ENCODE results near the gene FSD1L.

The FSD1L gene

DNA sequence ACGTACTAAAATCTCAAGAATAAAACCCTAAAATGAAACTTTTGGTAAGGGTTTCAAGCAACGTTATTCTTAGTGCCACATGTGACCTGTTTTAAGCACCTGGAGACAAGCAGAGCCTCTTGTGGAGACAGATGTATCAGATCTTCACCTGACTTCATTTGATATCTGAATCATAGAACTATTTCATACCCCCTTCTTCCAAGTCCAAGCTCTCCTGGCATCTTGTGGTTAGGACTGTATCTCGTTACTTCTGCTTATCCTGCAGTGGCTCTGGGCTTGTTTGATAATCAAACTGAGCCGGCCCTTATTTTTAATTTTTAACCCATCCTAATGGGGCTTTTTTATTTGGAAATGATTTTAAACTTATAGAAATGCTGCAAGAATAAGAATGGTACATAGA, 11.1 kb upstream of the FSD1L start:
- DNase-seq = no peak

DNA sequence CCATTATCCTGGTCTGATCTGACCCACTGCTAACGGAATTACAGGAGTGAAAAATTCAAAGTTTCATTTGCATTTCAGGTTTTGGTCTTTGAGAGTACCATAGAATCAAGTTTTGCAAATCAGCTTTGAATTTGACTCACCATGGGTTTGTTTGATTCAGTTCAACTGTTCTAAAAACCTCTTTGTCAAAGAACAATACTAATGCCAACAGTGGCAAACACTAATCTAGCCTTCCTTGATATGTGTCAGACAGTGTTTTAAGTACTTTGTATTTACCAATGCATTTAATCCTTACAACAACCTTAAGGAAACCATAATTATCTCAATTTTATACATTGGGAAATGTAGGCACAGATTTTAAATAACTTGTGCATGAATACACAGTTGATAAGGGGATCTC, 10.1 kb upstream of the FSD1L start:
- DNase-seq = no peak

DNA sequence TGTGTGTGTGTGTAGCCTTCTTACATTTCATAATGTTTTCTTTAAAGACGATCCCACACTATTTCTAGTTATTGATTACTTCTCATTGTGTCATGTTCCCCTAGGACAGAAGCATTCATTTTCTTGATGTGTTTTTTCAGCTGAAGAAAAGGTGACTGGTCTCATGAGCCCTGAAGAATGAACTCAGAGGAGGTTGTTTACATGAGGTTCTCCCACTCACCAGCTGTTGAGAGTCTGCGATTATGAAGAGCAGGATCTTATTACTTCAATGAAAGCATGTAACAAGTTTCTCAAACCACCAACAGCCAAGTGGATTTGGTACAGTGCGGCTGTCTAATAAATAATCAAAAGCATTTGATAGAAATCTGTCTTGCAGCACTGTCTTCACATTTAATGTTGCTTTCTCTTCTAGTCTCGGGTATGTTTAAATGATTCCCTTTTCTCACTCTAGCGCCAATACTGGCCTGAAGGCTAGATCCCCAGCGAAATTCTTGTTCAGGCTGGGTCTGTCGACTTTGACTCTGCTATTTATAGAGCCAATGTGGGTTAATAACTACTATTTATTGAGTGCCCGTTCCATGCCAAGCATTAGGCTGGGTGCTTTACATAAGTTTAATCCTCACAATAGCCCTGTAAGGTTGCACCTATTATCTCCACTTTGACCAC, 9.6 kb upstream of the FSD1L start:
- no peak for DNase-seq

DNA sequence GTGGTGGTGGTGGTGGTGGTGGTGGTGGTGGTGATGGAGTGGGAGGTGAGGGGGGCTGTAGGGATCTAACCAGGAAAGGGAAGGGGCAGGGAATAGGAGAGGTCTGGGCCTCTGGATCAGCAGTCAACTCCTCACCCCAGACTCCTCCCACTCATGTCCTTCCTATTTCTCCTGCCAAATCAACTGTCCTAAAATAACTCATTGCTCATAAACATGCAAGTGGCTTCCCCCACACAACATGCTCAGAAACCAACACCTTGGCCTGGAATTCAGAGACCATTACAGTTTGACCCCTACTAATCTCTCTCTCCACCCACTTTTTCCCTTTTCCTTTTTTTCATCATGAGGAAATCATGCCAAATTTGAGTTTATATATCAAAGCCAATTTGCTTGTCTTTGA, 8.4 kb upstream of the FSD1L start:
- DNase-seq = no peak

DNA sequence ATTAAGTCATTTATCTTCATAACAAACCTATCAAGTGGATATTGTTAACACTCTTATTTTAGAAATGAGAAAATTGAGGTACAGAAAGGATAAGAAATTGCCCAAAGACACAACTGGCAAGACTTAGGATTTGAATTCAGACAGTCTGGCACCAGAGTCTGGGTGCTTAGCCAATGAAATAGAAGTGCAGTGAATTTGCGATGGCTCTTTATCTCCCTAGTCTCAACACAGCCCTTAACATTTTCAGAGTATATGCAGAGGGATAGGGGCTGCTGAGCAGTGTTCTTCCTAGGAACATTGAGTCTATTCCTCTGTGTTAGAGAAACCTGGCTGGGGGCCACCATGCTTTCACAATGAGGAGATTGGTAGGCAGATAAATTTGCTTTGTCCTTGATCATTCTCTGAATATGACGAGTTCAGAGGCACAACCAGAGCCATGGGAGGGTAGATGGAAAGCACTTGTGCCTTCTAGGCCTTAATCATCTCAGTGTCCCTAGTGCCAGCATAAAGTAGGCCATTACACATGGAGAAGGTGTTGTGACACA, 6.1 kb upstream of the FSD1L start:
- DNase-seq = no peak

DNA sequence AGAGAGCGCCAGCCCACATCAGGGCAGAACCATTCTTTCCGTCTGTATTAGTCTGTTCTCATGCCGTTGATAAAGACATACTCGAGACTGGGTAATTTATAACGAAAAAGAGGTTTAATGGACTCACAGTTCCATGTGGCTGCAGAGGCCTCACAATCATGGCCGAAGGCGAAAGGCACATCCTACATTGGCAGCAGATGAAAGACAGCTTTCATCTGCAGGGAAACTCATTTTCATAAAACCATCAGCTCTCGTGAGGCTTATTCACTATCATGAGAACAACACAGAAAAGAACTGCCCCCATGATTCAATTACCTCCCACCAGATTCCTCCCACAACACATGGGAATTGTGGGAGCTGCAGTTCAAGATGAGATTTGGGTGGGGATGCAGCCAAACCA, 4.7 kb upstream of the FSD1L start:
- DNase-seq = no peak

DNA sequence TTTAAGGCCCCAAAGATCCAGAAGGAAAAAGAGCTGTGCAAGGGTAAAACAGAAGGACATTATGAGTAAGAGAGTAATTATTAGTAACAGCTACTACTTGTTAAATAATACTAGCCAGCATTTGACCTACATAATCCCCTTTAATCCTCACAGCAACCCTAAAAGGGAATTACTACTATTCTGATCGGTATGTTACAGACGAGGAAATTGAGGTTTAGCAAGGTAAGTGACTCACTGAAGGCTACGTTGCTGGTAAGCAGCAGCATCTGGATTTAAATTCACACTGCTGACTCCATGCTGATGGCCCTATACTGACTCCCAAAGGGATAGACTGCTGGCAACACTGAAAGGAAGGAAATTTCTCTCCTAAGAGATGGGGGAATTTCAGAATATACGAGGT, 3.7 kb upstream of the FSD1L start:
- no peak for DNase-seq

DNA sequence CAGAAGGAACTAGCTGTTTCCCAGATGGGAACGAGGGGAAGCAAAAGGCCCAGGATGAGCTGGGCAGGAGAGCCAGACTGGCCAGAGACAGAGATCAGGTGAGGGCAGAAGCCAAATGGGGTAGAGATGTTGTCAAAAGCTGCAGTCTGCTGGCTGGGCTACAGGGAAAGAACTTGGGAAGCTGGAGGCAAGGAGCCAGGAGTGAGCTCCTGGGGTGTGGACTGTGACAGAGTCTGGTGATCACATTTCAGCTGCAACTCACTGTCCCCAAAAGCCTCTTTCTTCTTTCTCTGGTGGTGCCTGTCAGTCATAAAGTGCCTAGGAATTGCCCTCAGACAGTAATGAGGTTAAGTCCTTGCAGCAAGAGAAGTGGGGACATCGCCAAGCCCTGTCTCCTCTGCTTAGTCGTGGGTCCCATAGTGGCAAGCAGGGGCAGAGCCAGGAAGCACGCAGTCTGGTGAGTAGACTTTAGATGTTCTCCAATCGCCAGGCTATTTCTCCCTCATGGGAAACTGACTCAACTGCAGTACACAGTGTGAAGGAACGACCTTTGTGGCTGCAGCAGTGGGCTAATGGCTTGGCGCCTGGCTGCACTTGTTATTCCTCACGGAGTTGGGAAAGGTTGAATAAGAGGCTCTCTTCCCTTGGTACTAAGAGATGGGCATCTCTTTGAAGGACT, 2.5 kb upstream of the FSD1L start:
- DNase-seq = no peak

DNA sequence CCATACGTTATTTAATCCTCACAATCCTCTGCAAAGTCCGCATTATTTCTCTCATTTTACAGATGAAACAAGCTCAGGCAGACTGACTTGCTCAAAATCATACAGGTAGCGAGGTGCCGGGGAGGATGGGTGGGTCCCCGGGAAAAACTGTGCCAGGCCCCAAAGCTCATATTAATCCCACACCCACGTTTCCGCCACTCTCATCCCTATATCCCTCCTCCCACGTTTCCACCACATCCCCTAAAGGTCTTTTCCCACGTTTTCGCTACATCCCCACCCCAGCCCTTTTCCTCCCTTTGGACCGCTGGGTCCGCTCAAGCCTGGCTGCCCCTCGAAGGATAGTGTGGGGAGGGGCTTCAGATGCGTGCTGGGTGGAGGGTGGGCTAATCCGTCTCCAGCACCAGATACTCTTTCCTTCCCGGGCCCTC, 434 bp upstream of the FSD1L start:
- no peak for DNase-seq

DNA sequence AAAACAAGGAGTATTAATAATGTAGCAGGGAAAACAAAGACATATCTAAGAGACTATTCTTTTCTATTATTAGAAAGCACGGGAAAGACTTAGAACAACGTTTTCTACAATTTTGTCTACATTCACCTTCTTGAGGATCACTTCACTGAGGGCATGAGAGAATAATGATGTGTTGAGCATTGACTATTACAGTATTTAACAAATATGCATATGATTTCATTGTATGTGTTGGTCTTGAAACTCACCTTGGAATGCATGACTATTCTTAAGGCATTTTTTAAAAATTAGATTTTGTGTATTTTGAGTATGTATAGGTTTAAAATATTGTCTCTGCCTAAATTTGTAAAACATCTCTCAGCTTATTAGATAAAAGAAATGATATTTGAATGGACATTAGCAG, 1.2 kb downstream of the FSD1L start:
- DNase-seq = no peak

DNA sequence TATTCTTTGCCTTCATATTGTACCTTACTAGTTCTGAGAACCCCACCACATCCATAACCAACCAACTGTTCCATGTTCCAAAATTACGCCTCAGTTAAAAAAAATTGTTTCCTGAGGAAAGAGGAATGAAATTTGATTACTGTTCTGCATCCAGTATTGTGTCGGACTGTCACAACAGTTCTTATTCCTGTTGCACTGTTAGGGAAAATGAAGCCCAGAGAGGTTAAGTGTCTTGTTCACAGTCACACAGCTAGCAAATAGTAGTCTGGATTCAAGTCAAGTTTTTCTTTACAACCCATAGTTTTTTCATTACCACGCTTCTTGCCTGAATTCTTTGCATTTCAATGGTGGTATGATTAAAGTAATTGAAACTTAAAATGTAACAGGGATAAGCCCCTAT, 4.4 kb downstream of the FSD1L start:
- DNase-seq = no peak

DNA sequence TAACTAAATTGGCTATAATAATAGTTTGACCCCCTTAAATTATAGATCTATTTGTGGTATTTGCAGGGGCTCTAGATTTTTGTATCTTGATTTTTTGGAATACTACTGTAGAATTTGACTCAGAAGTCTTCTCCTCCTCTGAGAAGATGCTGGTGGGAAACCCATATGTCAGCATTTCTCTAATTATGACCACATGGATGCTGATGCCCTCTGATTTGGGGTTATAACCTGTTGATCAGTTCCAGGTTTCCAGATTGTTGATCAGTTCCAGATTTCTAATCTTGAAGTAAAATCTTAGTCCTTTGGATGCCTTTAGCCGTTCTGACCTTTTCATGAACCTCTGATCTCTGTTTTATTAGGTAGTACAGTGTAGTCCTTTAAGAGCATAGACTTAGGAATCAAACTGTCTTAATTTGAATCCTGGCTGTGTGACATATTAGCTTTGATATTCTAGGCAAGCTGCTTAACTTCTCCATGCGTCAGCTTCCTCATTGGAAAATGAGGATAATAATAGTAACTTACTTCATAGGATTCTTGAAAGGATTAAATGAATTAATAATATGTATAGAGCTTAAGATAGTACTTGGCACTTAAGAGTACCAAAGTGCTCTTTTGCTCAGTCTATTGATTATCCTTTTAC, 8.1 kb downstream of the FSD1L start:
- no peak for DNase-seq

DNA sequence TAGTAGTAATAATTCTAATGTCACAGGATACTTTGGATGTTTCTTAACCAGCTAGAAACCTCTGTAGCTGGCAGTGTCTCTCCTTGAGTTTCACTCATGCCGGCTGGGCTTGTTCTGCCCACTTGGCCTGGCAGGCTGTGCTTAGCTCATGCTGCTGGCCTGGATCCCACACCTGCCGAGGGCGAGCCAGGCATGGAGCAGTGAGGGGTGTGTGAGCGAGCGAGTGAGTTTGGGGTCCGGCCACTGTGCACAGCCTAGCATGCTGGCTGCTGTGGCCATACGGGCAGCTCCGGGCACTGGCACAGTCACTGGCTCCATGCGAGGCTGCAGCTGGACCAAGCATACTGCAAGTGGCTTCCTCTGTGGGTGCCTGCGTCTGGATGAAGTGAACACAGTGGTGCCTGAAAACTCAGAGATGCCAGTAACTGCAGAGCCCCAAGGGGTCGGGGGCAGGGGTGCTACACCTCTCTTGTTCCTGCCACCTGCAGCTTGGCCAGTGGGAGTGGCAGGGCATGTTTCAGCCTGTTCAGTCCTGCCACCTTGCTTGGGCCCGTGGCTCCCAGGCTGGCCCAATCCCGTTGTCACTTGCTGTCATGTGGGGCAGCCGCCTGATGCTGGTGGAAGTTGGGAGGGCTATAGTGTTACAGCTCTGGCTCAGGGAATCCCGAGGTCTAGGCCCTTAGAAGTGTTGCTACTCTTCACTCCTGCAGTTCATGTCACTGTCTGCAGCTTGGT, 9.9 kb downstream of the FSD1L start:
- DNase-seq = no peak

DNA sequence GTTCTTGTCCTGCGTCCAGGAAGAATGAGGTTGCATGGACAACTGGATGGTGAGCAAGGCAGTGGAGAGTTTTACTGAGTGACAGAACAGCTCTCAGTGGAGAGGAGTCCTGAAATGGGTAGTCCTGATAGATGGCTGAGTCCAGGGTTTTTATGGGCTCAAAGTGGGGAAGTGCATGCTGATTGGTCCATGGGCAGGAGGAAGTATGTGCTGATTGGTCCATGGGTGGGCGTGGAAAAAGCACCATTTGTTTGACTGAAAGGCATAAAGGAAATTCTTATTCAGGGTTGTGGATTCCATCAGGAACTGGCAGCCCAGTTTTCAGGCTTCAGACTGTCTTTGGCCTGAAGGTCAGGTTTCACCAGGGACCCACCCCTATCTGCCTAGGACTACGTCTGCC, 10.6 kb downstream of the FSD1L start:
- DNase-seq = no peak

DNA sequence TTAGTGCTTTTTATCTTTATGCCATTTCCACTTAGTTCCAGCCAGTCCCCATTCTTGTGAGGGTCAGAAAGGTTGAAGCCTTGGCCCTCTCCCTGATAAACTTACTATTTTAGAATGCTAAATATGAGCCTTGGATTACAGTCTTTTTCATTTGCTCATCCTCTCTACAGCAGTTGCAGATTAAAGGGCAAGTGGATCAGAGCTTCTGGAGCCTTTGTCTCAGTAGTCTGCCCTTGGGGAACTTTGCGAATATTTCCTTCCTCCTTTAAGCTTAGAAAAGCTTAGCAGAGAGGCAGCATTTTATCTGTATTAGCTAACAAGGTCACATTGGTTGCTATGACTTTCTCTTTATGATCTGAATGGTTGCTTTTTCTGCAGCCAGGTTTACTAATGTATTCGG, 11.5 kb downstream of the FSD1L start:
- DNase-seq = no peak

DNA sequence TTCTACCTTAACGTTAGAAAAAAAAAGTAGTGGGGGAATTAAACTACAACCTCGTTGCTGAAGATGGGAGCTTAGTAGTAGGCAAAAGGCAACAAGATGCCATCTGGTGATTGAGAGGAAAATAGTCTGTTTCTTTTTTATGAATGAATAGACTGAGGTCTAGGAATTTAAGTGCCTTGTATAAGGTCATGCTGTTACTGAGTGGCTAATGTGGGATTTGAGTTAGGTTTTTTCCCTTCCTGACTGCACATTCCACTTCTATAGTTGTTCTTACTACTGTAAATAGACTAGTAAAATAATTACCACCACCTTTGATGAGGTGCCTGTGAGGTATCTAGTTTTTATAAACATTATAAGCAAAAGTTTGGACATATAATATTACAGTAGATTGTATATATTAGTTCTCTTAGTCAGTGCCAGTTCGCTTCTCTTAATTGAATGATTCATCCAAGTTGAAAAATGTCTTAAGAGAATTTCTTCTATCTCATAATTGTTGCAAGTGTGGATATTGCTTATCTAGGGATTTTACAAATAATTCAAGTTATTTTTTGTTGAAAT, 19.1 kb downstream of the FSD1L start:
- DNase-seq = no peak

DNA sequence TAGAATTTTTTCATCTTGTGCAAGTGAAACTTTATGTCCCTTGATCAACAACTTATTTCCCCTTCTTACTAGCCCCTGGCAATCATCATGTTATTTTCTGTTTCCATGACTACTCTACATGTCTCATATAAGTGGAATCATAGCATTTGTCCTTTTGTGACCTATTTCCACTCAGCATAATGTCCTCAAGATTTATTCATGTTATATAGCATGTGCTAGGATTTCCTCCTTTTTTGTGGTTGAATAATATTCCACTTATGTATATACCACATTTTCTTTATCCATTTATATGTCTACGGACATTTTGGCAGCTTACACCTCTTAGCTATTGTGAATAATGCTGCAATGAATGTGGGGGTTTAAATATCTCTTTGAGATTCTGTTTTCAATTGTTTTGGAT, 21.0 kb downstream of the FSD1L start:
- no peak for DNase-seq

DNA sequence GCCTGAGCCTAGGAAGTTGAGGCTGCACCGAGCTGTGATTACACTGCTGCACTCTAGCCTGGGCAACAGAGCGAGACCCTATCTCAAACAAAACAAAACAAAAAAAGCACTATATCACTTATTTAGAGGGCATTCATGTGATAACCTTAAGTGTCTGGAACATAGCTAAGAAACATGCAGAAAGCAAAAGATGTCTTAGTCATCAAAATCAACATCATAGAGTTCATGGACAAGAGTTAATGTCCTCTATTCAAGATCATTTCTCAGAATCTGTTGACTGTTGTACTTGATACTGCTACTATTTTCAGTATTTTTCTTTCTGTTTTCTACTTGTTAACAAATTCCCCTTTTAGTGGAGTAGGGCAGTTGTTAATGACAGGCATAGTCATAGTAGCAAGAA, 25.4 kb downstream of the FSD1L start:
- no peak for DNase-seq

DNA sequence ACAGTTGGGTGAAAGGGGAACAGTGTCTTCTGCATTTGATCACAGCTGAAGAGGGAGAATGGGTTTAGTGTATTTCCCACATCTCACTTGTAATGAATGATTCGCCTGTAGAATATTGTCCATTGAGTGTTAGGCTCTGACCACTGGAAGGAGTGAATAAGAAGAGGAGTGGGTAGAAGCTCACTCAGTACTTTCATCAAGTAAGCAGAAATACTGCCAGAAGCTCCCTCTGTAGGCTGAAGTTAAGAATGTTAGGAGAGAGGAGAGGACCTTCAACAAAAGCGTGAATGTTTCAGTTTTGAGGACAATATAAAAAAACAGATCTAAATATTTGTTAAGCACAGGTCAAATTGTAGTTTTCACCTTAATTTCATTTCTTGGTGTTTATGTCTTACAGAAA, 27.5 kb downstream of the FSD1L start:
- DNase-seq = no peak

DNA sequence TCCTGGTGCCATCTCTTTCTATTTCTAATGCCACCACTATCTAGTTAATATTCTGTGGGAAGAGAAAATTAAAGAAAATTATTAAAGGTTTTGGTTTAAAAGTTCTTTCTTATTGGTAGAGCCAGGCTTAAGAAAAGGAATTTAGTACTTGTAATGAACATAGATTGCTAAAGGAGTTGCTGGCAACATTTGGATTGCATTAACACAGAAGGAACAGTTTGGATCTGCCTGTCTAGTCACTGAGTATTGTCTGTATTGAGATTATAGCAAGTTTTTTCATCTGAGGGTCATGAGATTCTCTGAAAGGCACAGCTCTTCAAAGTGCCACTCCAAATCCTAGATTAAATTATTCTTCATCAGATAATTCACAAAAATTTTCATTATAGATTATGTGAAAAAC, 32.0 kb downstream of the FSD1L start:
- no peak for DNase-seq

DNA sequence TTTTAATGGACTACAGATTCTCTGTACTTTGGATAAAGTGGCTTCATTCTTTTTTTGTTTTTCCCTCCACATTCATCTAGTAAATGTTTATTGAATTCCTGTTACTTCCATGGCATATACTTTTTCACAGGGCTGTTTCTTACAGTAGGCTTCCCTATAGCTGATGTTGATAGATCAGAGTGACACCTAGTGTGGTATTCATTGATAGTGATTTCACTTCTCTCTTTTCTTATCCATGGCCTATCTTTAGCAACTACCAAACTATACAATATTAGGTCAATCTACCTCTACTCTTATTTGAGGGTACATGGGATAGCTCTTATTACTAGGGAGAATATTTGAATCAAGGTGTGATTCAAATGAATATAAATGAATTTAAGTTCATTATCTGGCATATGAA, 35.8 kb downstream of the FSD1L start:
- no peak for DNase-seq

DNA sequence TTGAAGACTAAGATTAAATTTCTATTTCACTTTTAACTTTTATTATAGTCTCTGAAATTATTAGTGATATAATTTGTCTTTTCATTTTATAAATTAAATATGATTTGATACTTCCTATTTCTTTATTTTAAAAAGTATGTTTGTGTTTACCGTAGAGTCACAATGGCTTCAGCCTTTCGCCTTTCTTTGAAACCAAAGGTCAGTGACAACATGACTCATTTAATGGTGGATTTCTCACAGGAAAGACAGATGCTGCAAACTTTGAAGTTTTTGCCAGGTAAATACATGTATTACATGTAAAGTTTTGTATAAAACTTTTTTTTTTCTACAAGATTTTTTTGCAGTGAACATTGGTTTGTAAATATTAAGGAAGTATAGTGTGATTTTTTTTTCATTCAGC, 36.4 kb downstream of the FSD1L start:
- DNase-seq = no peak

DNA sequence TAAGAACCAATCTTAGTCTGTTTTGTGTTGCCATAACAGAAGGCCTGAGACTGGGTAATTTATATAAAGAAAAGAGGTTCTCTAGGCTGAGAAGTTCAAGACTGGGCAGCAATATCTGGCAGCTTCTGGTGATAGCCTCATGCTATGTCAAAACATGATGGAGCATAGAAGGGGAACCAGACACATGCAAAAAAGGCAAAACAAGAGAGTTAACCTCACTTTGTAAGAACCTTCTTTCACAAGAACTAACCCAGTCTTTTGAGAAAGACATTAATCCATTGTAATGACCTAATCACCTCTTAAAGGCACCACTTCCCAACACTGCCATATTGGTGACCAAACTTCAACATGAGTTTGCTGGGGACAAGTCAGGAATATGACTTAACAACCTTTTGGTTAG, 37.3 kb downstream of the FSD1L start:
- DNase-seq = no peak
